ENCODE data around the gene NEK8.
"Not testable (repeated sequence)": the region's sequence is repeated elsewhere in the genome, so short reads cannot be mapped to it uniquely, and the experiment has no call there.

Gene NEK8

GRCh38 chr17:28725660-28726225 lies 2.8 kb upstream of the NEK8 start:
- DNase-seq (ENCODE audit: low read depth in 2 of 2), result peak; percentile 36 to 56

GRCh38 chr17:28726226-28726626 lies 2.4 kb upstream of the NEK8 start, which contains the start of gene TLCD1:
TLCD1 (minus strand) TSS chr17:28726233; CDS start chr17:28726097, 136 bp downstream.
- peak; percentile 54 to 69 for DNase-seq (ENCODE audit: low read depth in 2 of 2)

- peak; percentile 90 to 92 for DNase-seq (ENCODE audit: low read depth in 2 of 2)
These were observed 1.7 kb upstream of the NEK8 start for GRCh38 chr17:28726627-28727491.

GRCh38 chr17:28729950-28730330 lies 1.4 kb downstream of the NEK8 start:
- no peak for DNase-seq (ENCODE audit: low read depth in 2 of 2)

- DNase-seq (ENCODE audit: low read depth in 2 of 2), result no peak
These were observed 4.8 kb downstream of the NEK8 start for GRCh38 chr17:28733346-28733745.

- DNase-seq (ENCODE audit: low read depth in 2 of 2), result no peak
These were observed 6.2 kb downstream of the NEK8 start for GRCh38 chr17:28734712-28735241.

- DNase-seq (ENCODE audit: low read depth in 2 of 2), result no peak
These were observed 6.7 kb downstream of the NEK8 start for GRCh38 chr17:28735242-28735722.

GRCh38 chr17:28735913-28736769 lies 7.6 kb downstream of the NEK8 start:
- not testable (repeated sequence) for DNase-seq (ENCODE audit: low read depth in 2 of 2)

- DNase-seq (ENCODE audit: low read depth in 2 of 2), result no peak
These were observed 8.7 kb downstream of the NEK8 start for GRCh38 chr17:28737316-28737715.

- DNase-seq (ENCODE audit: low read depth in 2 of 2), result no peak
These were observed 9.4 kb downstream of the NEK8 start for GRCh38 chr17:28737770-28738679.

GRCh38 chr17:28738680-28739384 lies 10.2 kb downstream of the NEK8 start:
- peak in 1 of 2 donors; percentile 43 for DNase-seq (ENCODE audit: low read depth in 2 of 2)

GRCh38 chr17:28740406-28741357 lies 12.1 kb downstream of the NEK8 start:
- DNase-seq (ENCODE audit: low read depth in 2 of 2), result no peak

GRCh38 chr17:28741358-28742349 lies 13.1 kb downstream of the NEK8 start:
- DNase-seq (ENCODE audit: low read depth in 2 of 2), result no peak

- DNase-seq (ENCODE audit: low read depth in 2 of 2), result peak; percentile 75 to 76
These were observed 14.9 kb downstream of the NEK8 start, which contains the start of gene TRAF4 for GRCh38 chr17:28743243-28744103. TRAF4 (plus strand) TSS chr17:28744011; CDS start chr17:28744113, 102 bp downstream.

- peak; percentile 51 to 65 for DNase-seq (ENCODE audit: low read depth in 2 of 2)
These were observed 15.8 kb downstream of the NEK8 start for GRCh38 chr17:28744104-28744971.
